HCT116 (cell line): ENCODE data around the gene RBP4.

Experiments used
- CEBPB ChIP-seq: IDR thresholded peaks from 2 replicates; pipeline ENCODE4 v1.6.1; 2012; ENCODE audit warnings: low read depth
- CTCF ChIP-seq, 3 experiments: fragments of 200-600 bp in 1 of 3; sonication (generic) in 1 of 3; IDR thresholded peaks in 2 of 3; conservative IDR thresholded peaks in 1 of 3; 2 replicates each; pipeline ENCODE4 v1.5.1; 2012 to 2017; ENCODE audit warnings: low read depth in 2 of 3, low read length in 2 of 3, antibody characterized with exemption in 1 of 3, borderline replicate concordance in 1 of 3, control low read depth in 1 of 3, mild to moderate bottlenecking in 1 of 3, mixed read lengths in 1 of 3, mixed run types in 1 of 3, moderate library complexity in 1 of 3; ENCODE audit not compliant: insufficient read depth in 1 of 3
- RAD21 ChIP-seq: IDR thresholded peaks from 2 replicates; pipeline ENCODE4 v1.6.1; 2012; ENCODE audit warnings: low read depth, mild to moderate bottlenecking
- REST ChIP-seq: IDR thresholded peaks from 2 replicates; pipeline ENCODE4 v1.6.1; 2012; ENCODE audit warnings: low read depth
- SIN3A ChIP-seq: IDR thresholded peaks from 2 replicates; pipeline ENCODE4 v1.6.1; 2012; ENCODE audit warnings: low read depth

- no peak for TF ChIP-seq REST
- no peak for TF ChIP-seq SIN3A
- TF ChIP-seq RAD21, result no peak
- TF ChIP-seq CTCF (IDR thresholded peaks at IDR 0.05 in 2 of 3, conservative IDR thresholded peaks at IDR 0.05 in 1 of 3; ENCODE audit: borderline replicate concordance in 1 of 3, insufficient read depth in 1 of 3, low read depth in 2 of 3, low read length in 2 of 3), result no peak
- TF ChIP-seq CEBPB, result no peak
Measured at GRCh38 chr10:93565446-93565845, 35.6 kb downstream of the RBP4 start.
